ENCODE results near the gene C9orf153. TPM values are rescaled to one million over a fixed set of nuclear protein-coding genes. Genes with fewer than 3 reads are reported as not detected.

Gene C9orf153
- total RNA-seq, 3 donors from 2014 or later, result 0.35 TPM; not detected in 2

DNA sequence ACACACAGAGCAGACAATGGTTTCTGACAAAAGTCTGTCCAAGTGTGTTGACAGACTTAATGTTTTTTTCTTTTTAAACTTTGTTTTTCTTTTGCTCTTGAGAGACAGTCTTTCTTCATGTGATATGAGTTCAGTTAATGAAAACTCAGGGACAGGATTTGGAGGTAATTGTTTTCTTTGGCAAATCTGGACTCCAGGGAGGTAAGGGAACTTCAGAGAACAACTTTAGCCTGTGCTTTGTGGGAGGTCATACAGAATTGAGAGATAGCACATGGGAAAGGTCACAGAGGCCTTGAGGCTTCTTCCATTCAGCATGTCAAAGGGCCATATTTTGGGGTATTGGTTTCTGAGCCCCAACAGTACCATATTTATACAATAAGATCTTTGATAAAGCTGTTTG, 9.3 kb downstream of the C9orf153 start:
- H3K36me3 ChIP-seq (ENCODE audit: low read depth), result no peaks in the 10 kb centered on the region
- ATAC-seq (no peak), DNase-seq (no peak)
- no peaks in the 10 kb centered on the region for H3K4me1 ChIP-seq (ENCODE audit: low read depth)
- H3K9me3 ChIP-seq, result peaks cover 4% of the 10 kb centered on the region
- no peak for TF ChIP-seq CTCF (IDR thresholded peaks at IDR 0.05)
- no peak overlapping the region for H3K4me3 ChIP-seq
- intact Hi-C loops (cut with DNase I, micrococcal nuclease), result no loop called here

DNA sequence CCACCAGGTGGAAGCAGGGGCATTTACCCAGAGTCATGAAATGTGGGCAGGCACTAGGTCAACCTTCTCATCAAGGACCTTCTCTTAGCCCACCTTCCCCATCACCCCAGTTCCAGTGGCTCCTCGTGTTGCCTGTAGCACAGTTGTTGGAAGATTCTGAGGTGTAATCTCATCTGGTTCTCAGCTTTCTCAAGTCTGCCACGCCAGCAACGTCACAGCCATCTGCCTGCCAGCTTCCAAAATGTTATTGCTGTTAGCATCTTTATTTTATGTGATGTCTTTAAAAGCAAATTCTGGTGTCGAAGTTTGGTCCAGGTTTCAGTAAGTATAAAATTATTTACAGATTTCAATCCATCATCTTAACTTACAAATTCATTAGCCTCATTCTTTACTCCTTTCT, 10.7 kb downstream of the C9orf153 start:
- Histone ChIP-seq H3K9me3 (peaks cover 4% of the 10 kb centered on the region), H3K4me3 (no peak overlapping the region), H3K36me3 (ENCODE audit: low read depth) (no peaks in the 10 kb centered on the region), H3K4me1 (ENCODE audit: low read depth) (no peaks in the 10 kb centered on the region)
- ATAC-seq, result no peak
- intact Hi-C loops (cut with DNase I, micrococcal nuclease), result no loop called here
- no peak for DNase-seq
- TF ChIP-seq CTCF (IDR thresholded peaks at IDR 0.05), result no peak

DNA sequence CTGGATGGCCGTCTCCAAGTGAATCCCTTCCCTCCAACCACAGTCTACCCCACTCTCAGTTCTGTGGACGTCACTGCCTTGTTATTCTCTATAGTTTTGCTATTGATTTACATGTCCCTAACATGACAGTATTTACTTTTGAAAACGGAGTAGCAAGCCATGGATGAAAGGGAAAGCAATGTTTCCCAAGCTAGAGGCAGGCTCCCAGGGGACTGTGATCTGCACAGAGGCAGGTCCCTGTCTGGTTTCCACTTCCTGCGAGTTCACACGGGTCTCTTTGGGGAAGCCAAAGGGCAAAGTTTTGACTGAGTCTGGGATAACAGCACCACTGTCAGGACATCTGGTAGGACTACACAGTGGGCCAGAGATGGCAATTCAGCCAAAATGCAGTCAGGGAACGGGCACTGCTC, 12.7 kb downstream of the C9orf153 start:
- no peak for TF ChIP-seq CTCF (IDR thresholded peaks at IDR 0.05)
- Histone ChIP-seq H3K36me3 (ENCODE audit: low read depth) (no peaks in the 10 kb centered on the region), H3K9me3 (no peaks in the 10 kb centered on the region), H3K4me3 (no peak overlapping the region), H3K4me1 (ENCODE audit: low read depth) (no peaks in the 10 kb centered on the region)
- DNase-seq, result no peak
- no peak for ATAC-seq
- intact Hi-C loops (cut with DNase I, micrococcal nuclease), result no loop called here

DNA sequence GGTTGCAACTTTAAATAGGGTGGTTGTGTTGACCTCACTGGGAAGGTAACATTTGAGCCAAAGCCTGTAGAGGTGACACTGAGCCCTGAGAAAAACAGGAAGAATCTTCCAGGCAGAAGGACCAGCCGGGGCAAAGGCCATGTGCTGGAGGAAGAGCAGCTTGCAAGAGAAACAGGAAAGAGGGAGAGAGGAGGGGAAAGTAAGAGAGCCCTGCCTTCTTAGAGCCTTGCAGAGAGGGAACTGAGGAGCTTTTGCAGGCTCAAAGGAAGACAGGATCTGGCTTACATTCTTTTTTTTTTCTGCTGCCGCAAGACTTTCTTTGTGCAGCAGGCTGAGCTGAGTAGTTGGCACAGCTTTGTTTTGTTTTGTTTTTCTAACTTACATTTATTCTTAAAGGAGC, 17.4 kb downstream of the C9orf153 start:
- TF ChIP-seq CTCF (IDR thresholded peaks at IDR 0.05), result no peak

DNA sequence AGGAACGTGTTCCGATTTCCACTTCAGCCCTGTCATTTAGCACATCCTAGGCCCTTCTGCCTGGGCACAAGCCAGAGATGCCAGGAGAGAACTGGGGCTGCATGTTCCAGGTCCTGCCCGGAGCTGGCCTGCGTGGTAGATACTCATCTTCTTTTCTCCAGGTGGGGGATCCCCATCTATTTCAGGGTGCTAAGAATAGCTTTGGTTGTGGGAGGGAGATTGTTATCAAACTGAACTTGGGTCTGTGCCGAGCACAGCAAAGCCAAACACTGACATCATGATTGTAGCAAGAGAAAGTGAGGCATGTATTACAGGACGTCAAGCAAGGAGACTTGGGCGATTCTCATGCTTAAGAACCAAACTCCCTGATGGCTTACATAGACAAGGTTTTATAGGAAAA, 18.2 kb downstream of the C9orf153 start:
- Histone ChIP-seq H3K9me3 (no peaks in the 10 kb centered on the region), H3K4me3 (no peak overlapping the region), H3K4me1 (ENCODE audit: low read depth) (no peaks in the 10 kb centered on the region), H3K36me3 (ENCODE audit: low read depth) (no peaks in the 10 kb centered on the region)
- intact Hi-C loops (cut with DNase I, micrococcal nuclease), result no loop called here
- DNase-seq, result no peak
- no peak for TF ChIP-seq CTCF (IDR thresholded peaks at IDR 0.05)
- no peak for ATAC-seq

More for the DNA sequence above, 17.4 kb downstream of the C9orf153 start:
- Histone ChIP-seq H3K4me3 (no peak overlapping the region), H3K9me3 (no peaks in the 10 kb centered on the region), H3K36me3 (ENCODE audit: low read depth) (no peaks in the 10 kb centered on the region), H3K4me1 (ENCODE audit: low read depth) (no peaks in the 10 kb centered on the region)
- intact Hi-C loops (cut with DNase I, micrococcal nuclease), result no loop called here
- DNase-seq, result peak in 2 of 3 donors; percentile 17 to 38
- ATAC-seq, result peak; percentile 48
